HepG2 (cell line): ENCODE measurements around the gene FMN2.

Experiments used
- DR1 ChIP-seq: sonication (generic); formaldehyde crosslinking; IDR thresholded peaks from 2 replicates; pipeline ENCODE4 v1.8.0; 2021; ENCODE audit warnings: mild to moderate bottlenecking, missing genetic modification reagents, inconsistent platforms
- TF ChIP-seq, protein P1 (sequence below): sonication (generic); formaldehyde crosslinking; IDR thresholded peaks from 2 replicates; pipeline ENCODE4 v1.5.0; 2020; ENCODE audit warnings: mild to moderate bottlenecking, missing genetic modification reagents, moderate library complexity

DNA sequence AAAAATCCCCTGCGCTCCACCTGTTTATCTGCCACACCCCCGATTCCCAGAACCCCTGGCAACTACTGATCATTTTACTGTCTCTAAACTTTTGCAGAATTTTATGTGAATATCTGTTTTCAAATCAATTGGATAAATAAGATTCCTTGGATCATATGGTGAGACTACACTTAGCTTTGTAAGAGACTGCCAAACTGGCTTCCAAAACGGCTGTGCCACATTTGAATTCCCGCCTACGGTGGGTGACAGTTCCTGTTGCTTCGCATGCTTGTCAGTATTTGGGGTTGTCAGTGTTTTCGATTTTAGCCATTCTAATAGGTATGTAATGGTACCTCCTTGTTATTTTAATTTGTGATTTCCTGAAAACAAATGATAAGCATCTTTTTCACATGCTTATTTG, 22.7 kb upstream of the FMN2 start:
- TF ChIP-seq, protein P1, sequence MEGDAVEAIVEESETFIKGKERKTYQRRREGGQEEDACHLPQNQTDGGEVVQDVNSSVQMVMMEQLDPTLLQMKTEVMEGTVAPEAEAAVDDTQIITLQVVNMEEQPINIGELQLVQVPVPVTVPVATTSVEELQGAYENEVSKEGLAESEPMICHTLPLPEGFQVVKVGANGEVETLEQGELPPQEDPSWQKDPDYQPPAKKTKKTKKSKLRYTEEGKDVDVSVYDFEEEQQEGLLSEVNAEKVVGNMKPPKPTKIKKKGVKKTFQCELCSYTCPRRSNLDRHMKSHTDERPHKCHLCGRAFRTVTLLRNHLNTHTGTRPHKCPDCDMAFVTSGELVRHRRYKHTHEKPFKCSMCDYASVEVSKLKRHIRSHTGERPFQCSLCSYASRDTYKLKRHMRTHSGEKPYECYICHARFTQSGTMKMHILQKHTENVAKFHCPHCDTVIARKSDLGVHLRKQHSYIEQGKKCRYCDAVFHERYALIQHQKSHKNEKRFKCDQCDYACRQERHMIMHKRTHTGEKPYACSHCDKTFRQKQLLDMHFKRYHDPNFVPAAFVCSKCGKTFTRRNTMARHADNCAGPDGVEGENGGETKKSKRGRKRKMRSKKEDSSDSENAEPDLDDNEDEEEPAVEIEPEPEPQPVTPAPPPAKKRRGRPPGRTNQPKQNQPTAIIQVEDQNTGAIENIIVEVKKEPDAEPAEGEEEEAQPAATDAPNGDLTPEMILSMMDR, result no peak
- no peak for TF ChIP-seq DR1 (CRISPR knock-in tag)
